Measurements from ENCODE around the gene IL31RA.

GRCh38 chr5:55895346-55895745, 44.2 kb downstream of the IL31RA start:
- no peak for TF ChIP-seq RARB (CRISPR knock-in tag; IDR thresholded peaks at IDR 0.05)
- no peak for TF ChIP-seq ARNTL (CRISPR knock-in tag; IDR thresholded peaks at IDR 0.05; ENCODE audit: borderline replicate concordance, low read depth)
- TF ChIP-seq ZNF70 (CRISPR knock-in tag; IDR thresholded peaks at IDR 0.05): no peak
